H9 (cell line): Measurements from ENCODE around the gene ELOVL2. TPM values are rescaled to one million over a fixed set of nuclear protein-coding genes. Genes with fewer than 3 reads are reported as not detected.

Experiments
- DNase-seq: peaks from one replicate; pipeline ENCODE4 v3.0.0-alpha.2; 2017
- H2AFZ ChIP-seq: one replicate; pipeline ENCODE4 v1.6.1; 2013; ENCODE audit warnings: mild to moderate bottlenecking, low read length, control low read depth, moderate library complexity
- H2AK5ac ChIP-seq: 2 replicates; pipeline ENCODE4 v1.6.1; 2013; ENCODE audit warnings: low read length, control low read depth, mixed read lengths; ENCODE audit not compliant: insufficient read length
- H2BK120ac ChIP-seq: one replicate; pipeline ENCODE4 v1.6.1; 2013; ENCODE audit warnings: low read depth, mild to moderate bottlenecking, low read length, control low read depth, inconsistent platforms; ENCODE audit not compliant: poor library complexity, severe bottlenecking
- H2BK12ac ChIP-seq: 2 replicates; pipeline ENCODE4 v1.6.1; 2013; ENCODE audit warnings: low read length, control low read depth, mixed read lengths, low read depth; ENCODE audit not compliant: insufficient read length
- H2BK15ac ChIP-seq: 2 replicates; pipeline ENCODE4 v1.6.1; 2013; ENCODE audit warnings: low read depth, low read length, control low read depth
- H2BK20ac ChIP-seq: one replicate; pipeline ENCODE4 v1.6.1; 2013; ENCODE audit warnings: low read depth, mild to moderate bottlenecking, low read length, control low read depth, inconsistent platforms; ENCODE audit not compliant: poor library complexity, severe bottlenecking
- H2BK5ac ChIP-seq: 2 replicates; pipeline ENCODE4 v1.6.1; 2013; ENCODE audit warnings: low read length, control low read depth, mixed read lengths; ENCODE audit not compliant: insufficient read length
- H3K14ac ChIP-seq: 2 replicates; pipeline ENCODE4 v1.6.1; 2013; ENCODE audit warnings: low read length, control low read depth; ENCODE audit not compliant: insufficient read depth
- H3K18ac ChIP-seq: 2 replicates; pipeline ENCODE4 v1.6.1; 2013; ENCODE audit warnings: low read depth, mild to moderate bottlenecking, mixed read lengths, low read length, control low read depth; ENCODE audit not compliant: insufficient read length
- H3K23ac ChIP-seq: 2 replicates; pipeline ENCODE4 v1.6.1; 2013; ENCODE audit warnings: low read length, control low read depth, mixed read lengths, low read depth; ENCODE audit not compliant: insufficient read length
- H3K23me2 ChIP-seq: 2 replicates; pipeline ENCODE4 v1.6.1; 2013; ENCODE audit warnings: low read depth, mild to moderate bottlenecking, mixed read lengths, low read length, control low read depth; ENCODE audit not compliant: insufficient read length, poor library complexity, severe bottlenecking
- H3K27ac ChIP-seq: 2 replicates; pipeline ENCODE4 v1.5.1; 2013; ENCODE audit warnings: low read length, control low read depth, mixed read lengths, low read depth; ENCODE audit not compliant: insufficient read length
- H3K27me3 ChIP-seq: 2 replicates; pipeline ENCODE4 v1.6.1; 2013; ENCODE audit warnings: low read length, control low read depth, inconsistent platforms; ENCODE audit not compliant: insufficient read depth
- H3K4ac ChIP-seq: 2 replicates; pipeline ENCODE4 v1.6.1; 2013; ENCODE audit warnings: low read depth, mild to moderate bottlenecking, control low read depth, inconsistent platforms, low read length, moderate library complexity
- H3K4me1 ChIP-seq: 2 replicates; pipeline ENCODE4 v1.6.1; 2013; ENCODE audit warnings: low read length, control low read depth, inconsistent platforms; ENCODE audit not compliant: insufficient read depth
- H3K4me2 ChIP-seq: 2 replicates; pipeline ENCODE4 v1.6.1; 2013; ENCODE audit warnings: low read length, control low read depth, mixed read lengths; ENCODE audit not compliant: insufficient read length, insufficient read depth
- H3K56ac ChIP-seq: 2 replicates; pipeline ENCODE4 v1.6.1; 2013; ENCODE audit warnings: low read depth, mild to moderate bottlenecking, mixed read lengths, low read length, control low read depth; ENCODE audit not compliant: insufficient read length
- H3K79me1 ChIP-seq: 2 replicates; pipeline ENCODE4 v1.6.1; 2013; ENCODE audit warnings: low read depth, mild to moderate bottlenecking, moderate library complexity, low read length, control low read depth, inconsistent platforms; ENCODE audit not compliant: insufficient read depth, poor library complexity, severe bottlenecking
- H3K79me2 ChIP-seq: 2 replicates; pipeline ENCODE4 v1.6.1; 2013; ENCODE audit warnings: low read length, control low read depth, inconsistent platforms; ENCODE audit not compliant: insufficient read depth
- H3K9ac ChIP-seq: 2 replicates; pipeline ENCODE4 v1.6.1; 2013; ENCODE audit warnings: low read length, control low read depth, mixed read lengths; ENCODE audit not compliant: insufficient read length; ENCODE audit errors: extremely low read depth
- H3K9me3 ChIP-seq: one replicate; pipeline ENCODE4 v1.6.1; 2013; ENCODE audit warnings: low read depth, low read length, inconsistent platforms; ENCODE audit not compliant: control insufficient read depth
- H3T11ph ChIP-seq: one replicate; pipeline ENCODE4 v1.6.1; 2013; ENCODE audit warnings: mild to moderate bottlenecking, low read length, control low read depth, inconsistent platforms
- H4K20me1 ChIP-seq: one replicate; pipeline ENCODE4 v1.6.1; 2013; ENCODE audit not compliant: control insufficient read depth, insufficient read length, insufficient read depth
- H4K5ac ChIP-seq: 2 replicates; pipeline ENCODE4 v1.6.1; 2013; ENCODE audit warnings: low read depth, mild to moderate bottlenecking, mixed read lengths, low read length, control low read depth; ENCODE audit not compliant: insufficient read length
- H4K8ac ChIP-seq: replicated peaks from 2 replicates; pipeline ENCODE4 v1.6.1; 2013; ENCODE audit warnings: low read length, control low read depth, mixed read lengths, low read depth; ENCODE audit not compliant: insufficient read length
- H4K91ac ChIP-seq: 2 replicates; pipeline ENCODE4 v1.6.1; 2013; ENCODE audit warnings: low read depth, mild to moderate bottlenecking, moderate library complexity, mixed read lengths, low read length, control low read depth; ENCODE audit not compliant: insufficient read length
- H3K27ac Mint-ChIP-seq, 3 experiments: 2 replicates in 2 of 3; 3 replicates in 1 of 3; pipeline ENCODE4 v1.8.0; 2020 to 2021; ENCODE audit warnings: mixed read lengths in 3 of 3, mild to moderate bottlenecking in 1 of 3, moderate library complexity in 1 of 3
- H3K27me3 Mint-ChIP-seq: 2 replicates; pipeline ENCODE4 v1.8.0; 2021; ENCODE audit warnings: low read depth, mild to moderate bottlenecking, moderate library complexity, mixed read lengths
- H3K36me3 Mint-ChIP-seq, 3 experiments: 2 replicates in 2 of 3; 3 replicates in 1 of 3; pipeline ENCODE4 v1.8.0; 2020 to 2021; ENCODE audit warnings: low read depth in 3 of 3, mixed read lengths in 3 of 3; ENCODE audit not compliant: insufficient read depth in 1 of 3
- H3K4me1 Mint-ChIP-seq, 2 experiments: 2 replicates each; pipeline ENCODE4 v1.8.0; 2020; ENCODE audit warnings: mixed read lengths in 2 of 2
- H3K4me3 Mint-ChIP-seq, 2 experiments: 2 replicates in 1 of 2; 3 replicates in 1 of 2; pipeline ENCODE4 v1.8.0; 2020 to 2021; ENCODE audit warnings: mild to moderate bottlenecking in 2 of 2, mixed read lengths in 2 of 2, moderate library complexity in 1 of 2
- H3K9me3 Mint-ChIP-seq, 2 experiments: 2 replicates in 1 of 2; 3 replicates in 1 of 2; pipeline ENCODE4 v1.8.0; 2020; ENCODE audit warnings: mild to moderate bottlenecking in 2 of 2, mixed read lengths in 2 of 2, moderate library complexity in 1 of 2
- CTCF ChIP-seq: fragments of 200-600 bp; sonication (generic); conservative IDR thresholded peaks from 3 replicates; pipeline ENCODE4 v1.8.0; 2021; ENCODE audit warnings: antibody characterized with exemption, mild to moderate bottlenecking
- WGBS: extraction: QIAGEN DNeasy Blood & Tissue Kit; methylation state at CpG from one replicate; pipeline ENCODE4 v1.1.7; 2013; ENCODE audit warnings: missing lambda C conversion rate, low lambda C conversion rate, mixed read lengths; ENCODE audit not compliant: insufficient read length; ENCODE audit errors: extremely low coverage; 5-methylcytosine and 5-hydroxymethylcytosine counted together
- total RNA-seq: library from RNA; stranded (reverse); gene quantifications from 2 replicates; pipeline ENCODE4 v1.2.1, GENCODE V29; 2021

Gene ELOVL2
- total RNA-seq, 1 experiment from 2014 or later = 0.57 TPM

GRCh38 chr6:11058406-11058805 is 14.3 kb upstream of the ELOVL2 start:
- H3K4me1 Mint-ChIP-seq = no peaks in the 10 kb centered on the region

More at GRCh38 chr6:11058406-11058805, 14.3 kb upstream of the ELOVL2 start:
- no peak overlapping the region for H3K27ac ChIP-seq
- H3K4me2 ChIP-seq = no peak overlapping the region
- H2AK5ac ChIP-seq = no peak overlapping the region
- no peaks in the 10 kb centered on the region; the same call in 1 of the 2 replicates for H3K27me3 Mint-ChIP-seq
- H3K14ac ChIP-seq = no peak overlapping the region
- H2BK20ac ChIP-seq = no peak overlapping the region
- no peaks in the 10 kb centered on the region for H3K4me1 ChIP-seq
- no peak overlapping the region for H2BK15ac ChIP-seq
- no peak overlapping the region for H3K56ac ChIP-seq
- H2BK12ac ChIP-seq = no peak overlapping the region
- WGBS = no CpG with 5 or more reads among the region's 5 CpGs
- no peak overlapping the region for H3K4ac ChIP-seq
- H3K9me3 ChIP-seq = no peaks in the 10 kb centered on the region
- H4K8ac ChIP-seq = no peak overlapping the region
- no peak overlapping the region for H2AFZ ChIP-seq
- H3K23me2 ChIP-seq = no peaks in the 10 kb centered on the region
- H3K27ac Mint-ChIP-seq = no peak overlapping the region
- no peak overlapping the region for H3K23ac ChIP-seq
- no peak overlapping the region for H2BK5ac ChIP-seq
- no peak overlapping the region for H2BK120ac ChIP-seq
- H3K36me3 Mint-ChIP-seq = no peaks in the 10 kb centered on the region
- H3K9ac ChIP-seq = no peak overlapping the region
- no peak overlapping the region for H4K5ac ChIP-seq
- H3K27me3 ChIP-seq = no peaks in the 10 kb centered on the region
- no peaks in the 10 kb centered on the region for H3K79me1 ChIP-seq
- TF ChIP-seq CTCF = no peak
- H3T11ph ChIP-seq = no peak overlapping the region
- H3K9me3 Mint-ChIP-seq = no peaks in the 10 kb centered on the region
- DNase-seq = no peak
- H4K20me1 ChIP-seq = no peaks in the 10 kb centered on the region
- H4K91ac ChIP-seq = no peak overlapping the region
- H3K79me2 ChIP-seq = no peaks in the 10 kb centered on the region
- H3K4me3 Mint-ChIP-seq = no peak overlapping the region
- no peak overlapping the region for H3K18ac ChIP-seq
